Activated T-cell treated with anti-CD3 and anti-CD28 coated beads for 4 hours (primary cell): ENCODE data around the gene GTF2H1.
"Not testable (repeated sequence)": the region's sequence is repeated elsewhere in the genome, so short reads cannot be mapped to it uniquely, and the experiment has no call there.

Experiments used
- DNase-seq: peaks from one replicate; pipeline ENCODE4 v3.0.0-alpha.2; 2020

Gene GTF2H1

GRCh38 chr11:18383388-18384156, 61.2 kb downstream of the GTF2H1 start:
- peak; percentile 50 for DNase-seq

- DNase-seq = no peak
These were observed 61.8 kb downstream of the GTF2H1 start for GRCh38 chr11:18384157-18384641.

GRCh38 chr11:18390088-18390487, 67.7 kb downstream of the GTF2H1 start:
- DNase-seq = no peak

DNA sequence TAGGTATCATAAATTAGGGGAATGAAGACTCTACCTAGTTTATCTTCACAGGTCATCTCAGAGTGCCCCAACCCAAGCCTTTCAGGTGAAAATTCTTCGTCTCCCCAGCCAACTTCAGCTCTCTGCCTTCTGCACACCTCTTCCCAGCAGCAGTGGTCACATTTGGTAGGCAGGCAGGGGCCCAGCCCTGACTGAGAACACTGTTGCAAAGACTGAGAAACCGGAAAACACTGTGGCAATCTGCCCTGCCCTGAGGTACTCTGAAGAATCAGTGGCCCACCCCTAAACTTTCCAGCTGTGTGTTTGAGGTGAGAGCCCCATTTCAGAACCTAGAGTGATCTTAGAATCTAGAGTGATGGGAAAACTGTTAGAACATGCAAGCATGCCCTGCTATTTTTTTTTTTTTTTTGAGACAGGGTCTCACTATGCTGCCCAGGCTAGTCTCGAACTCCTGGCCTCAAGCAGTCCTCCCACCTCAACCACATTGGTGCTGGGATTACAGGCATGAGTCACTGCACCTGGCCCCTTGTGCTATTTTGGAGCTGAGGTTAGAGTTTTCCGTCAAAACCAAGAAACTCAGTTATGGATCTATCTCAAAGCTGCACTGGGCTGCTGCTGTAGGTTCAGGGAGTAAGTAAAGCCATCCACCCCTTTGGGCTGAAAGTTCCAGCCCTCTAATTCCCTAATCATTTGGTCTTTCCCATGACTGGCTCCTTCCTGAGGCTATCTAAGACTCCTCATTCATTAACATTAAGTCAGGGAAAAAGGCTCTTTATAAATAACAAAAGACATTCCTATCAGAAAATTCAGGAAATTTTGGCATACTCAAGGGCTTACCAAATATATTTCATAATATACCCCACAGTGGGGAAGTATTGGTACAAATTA, 70.3 kb downstream of the GTF2H1 start:
- DNase-seq = no peak

DNA sequence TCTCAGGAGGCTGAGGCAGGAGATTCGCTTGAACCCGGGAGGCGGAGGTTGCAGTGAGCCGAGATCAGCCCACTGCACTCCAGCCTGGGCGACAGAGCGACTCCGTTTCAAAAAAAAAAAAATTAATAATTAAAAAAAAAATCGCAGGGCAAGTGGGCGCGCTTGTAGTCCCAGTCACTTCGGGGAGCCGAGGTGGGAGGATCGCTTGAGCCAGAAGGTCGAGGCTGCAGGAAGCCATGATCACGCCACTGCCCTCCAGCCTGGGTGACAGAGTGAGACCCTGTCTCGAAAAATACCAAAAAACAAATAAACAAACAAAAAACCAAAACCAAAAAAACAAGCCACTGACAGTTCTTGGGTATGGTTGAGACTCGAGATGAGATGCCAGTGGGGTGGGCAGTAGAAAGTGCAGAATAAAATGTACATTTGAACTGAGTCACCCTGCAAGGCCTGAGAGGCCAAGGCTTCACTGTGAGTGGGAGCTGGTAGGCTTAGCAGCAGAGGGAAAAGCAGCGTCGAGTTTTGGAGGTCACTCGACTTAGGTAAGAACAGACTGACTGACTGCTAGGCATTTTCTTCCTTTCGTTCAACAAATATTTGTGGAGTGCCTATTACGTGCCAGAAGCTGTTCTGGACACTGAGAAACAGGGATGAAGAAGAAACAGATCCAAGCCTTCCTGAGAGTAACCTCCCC, 71.4 kb downstream of the GTF2H1 start:
- DNase-seq = no peak

- DNase-seq = peak; percentile 99
These were observed 72.0 kb downstream of the GTF2H1 start, which contains the start of gene LDHA for GRCh38 chr11:18394275-18394927. Gene LDHA (plus strand): TSS chr11:18394563. CDS start chr11:18396843, 2,280 bp downstream.

DNA sequence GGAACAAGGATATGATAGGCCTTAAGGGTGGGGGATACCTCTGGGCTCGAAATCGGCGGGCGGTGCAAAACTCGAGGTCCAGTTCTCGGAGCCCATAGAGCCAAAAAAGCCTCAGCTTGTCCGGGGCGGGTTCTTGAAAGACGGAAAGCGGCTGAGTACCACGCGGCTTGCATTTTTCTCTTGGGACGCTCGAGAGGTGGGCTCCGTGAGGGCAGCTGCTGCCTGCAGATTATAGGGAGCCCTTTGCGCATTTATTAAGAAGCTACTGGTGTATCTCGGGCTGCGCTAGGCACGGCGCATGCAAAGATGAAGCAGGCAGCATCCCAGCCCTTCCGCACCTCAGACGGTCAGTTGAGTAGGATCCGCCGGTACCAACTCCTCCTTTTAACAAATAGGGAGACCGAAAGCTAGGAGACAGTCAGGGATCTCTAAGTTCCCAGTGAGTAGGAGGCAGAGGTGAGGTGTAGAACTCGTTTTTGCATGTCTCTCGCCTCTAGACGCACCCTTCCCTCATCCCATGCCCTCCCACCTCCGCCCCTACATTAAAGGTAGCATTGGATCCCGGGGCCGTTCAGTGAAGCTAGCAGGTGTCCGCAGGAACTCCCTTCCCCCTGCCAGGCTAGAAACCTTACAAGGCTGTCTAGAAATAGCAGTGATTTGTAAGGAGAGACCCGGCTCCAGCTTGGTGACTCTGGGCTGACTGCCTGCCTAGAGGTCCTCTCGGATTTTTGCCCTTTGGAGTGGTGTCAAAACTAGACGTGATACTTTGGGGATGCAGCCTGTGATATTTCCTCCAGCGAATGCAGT, 72.8 kb downstream of the GTF2H1 start:
- DNase-seq = peak; percentile 14

DNA sequence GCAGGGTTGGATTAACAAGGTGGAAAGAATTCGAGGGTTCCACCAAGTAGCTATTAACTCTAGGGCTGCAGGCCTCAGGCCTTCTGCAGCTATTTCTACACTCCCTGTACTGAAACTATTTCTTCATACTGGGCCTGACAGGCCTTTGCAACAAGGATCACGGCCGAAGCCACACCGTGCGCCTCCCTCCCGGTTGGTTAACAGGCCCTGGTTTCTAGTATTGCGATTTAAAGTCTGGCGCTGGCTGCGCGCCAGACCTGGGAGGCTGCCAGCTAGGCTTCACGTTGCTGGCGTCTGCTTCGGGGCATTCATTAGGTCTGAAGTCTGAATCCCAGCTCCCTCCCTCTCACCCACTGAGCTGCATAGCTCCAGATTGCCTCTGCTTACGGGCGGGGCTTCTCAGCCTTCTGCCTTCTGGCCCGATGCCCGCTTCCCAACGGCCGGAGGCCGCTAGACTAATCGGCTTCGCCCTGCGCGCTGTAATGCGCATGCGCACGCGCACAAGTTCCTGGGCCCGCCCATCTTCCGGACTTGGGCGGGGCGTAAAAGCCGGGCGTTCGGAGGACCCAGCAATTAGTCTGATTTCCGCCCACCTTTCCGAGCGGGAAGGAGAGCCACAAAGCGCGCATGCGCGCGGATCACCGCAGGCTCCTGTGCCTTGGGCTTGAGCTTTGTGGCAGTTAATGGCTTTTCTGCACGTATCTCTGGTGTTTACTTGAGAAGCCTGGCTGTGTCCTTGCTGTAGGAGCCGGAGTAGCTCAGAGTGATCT, 73.6 kb downstream of the GTF2H1 start:
- peak; percentile 90 for DNase-seq

GRCh38 chr11:18397921-18398320, 75.6 kb downstream of the GTF2H1 start:
- no peak for DNase-seq

DNA sequence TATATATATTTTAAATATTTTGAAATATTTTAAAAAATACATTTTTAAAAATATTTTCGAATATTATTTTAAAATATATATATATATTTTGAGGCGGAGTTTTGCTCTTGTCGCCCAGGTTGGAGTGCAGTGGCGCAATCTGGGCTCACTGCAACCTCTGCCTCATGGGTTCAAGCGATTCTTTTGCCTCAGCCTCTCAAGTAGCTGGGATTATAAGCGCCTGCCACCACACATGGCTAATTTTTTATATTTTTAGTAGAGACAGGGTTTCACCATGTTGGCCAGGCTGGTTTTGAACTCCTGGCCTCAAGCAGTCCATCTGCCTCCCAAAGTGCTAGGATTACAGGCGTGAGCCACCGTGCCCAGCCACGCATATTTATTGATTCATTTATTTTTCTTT, 78.7 kb downstream of the GTF2H1 start:
- DNase-seq = not testable (repeated sequence)

DNA sequence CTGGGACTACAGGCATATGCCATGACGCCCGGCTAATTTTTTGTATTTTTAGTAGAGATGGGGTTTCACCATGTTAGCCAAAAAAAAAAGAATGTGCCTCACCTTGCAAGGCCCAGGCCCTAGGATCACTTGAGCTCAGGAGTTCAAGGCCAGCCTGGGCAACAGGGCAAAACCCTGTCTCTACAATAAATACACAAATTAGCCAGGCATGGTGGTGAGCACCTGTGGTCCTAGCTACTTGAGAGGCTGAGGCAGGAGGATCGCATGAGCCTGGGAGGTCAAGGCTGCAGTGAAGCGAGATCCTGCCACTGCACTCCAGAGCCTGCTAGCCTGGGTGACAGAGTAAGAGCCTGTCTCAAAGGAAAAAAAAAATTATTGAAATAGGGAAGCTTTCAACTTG, 81.7 kb downstream of the GTF2H1 start:
- DNase-seq = no peak

DNA sequence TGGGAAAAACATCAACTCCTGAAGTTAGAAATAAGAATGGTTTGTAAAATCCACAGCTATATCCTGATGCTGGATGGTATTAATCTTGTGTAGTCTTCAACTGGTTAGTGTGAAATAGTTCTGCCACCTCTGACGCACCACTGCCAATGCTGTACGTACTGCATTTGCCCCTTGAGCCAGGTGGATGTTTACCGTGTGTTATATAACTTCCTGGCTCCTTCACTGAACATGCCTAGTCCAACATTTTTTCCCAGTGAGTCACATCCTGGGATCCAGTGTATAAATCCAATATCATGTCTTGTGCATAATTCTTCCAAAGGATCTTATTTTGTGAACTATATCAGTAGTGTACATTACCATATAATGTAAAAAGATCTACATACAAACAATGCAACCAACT, 85.0 kb downstream of the GTF2H1 start:
- not testable (repeated sequence) for DNase-seq

GRCh38 chr11:18408558-18409291, 86.4 kb downstream of the GTF2H1 start:
- DNase-seq = no peak

DNA sequence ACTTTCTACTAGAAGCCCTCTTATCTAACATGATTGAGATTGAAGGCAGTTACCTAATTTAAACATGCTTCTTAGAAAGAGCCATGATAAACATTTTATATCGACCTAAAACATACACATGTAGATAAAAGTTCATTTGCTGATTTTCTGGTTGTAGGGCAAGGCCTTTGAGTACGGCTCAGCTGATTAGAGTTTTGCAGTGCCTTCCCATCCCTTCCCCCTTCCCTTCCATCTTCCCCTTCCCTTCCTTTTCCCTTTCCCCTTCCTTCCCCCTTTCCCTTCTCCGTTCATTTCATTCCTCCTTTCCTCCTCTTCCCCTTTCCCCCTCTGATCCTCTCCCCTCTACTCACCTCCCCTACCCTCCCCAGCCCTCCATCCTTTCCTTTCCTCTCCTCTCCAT, 94.1 kb downstream of the GTF2H1 start:
- no peak for DNase-seq
